ENCODE measurements around the gene NPAS3. TPM values are rescaled to one million over a fixed set of nuclear protein-coding genes. Genes with fewer than 3 reads are reported as not detected.

NPAS3 gene
- total and polyA plus RNA-seq, 2 donors (not counting 1 experiment from before 2014, with no cell fraction given), result 0.10 to 0.50 TPM

GRCh38 chr14:32940711-32941667, 2.3 kb downstream of the NPAS3 start:
- Histone ChIP-seq H3K9ac (ENCODE audit: insufficient read depth, low read length) (no peak overlapping the region), H3K9me3 (ENCODE audit: control insufficient read depth, insufficient read depth, low read depth, low read length) (no peaks in the 10 kb centered on the region), H2AFZ (ENCODE audit: low read length) (no peak overlapping the region), H3K79me2 (ENCODE audit: control insufficient read depth, insufficient read depth, low read length) (no peaks in the 10 kb centered on the region), H3K27me3 (ENCODE audit: control insufficient read depth, insufficient read depth, low read length) (peaks cover 12% of the 10 kb centered on the region), H3K4me2 (ENCODE audit: extremely low read depth, insufficient read depth, low read length) (no peak overlapping the region), H3K27ac (ENCODE audit: insufficient read depth, low read length) (no peak overlapping the region), H3K4me3 (replicated peaks in 1 of 4; ENCODE audit: control extremely low read depth in 1 of 4, insufficient read depth in 1 of 4, low read depth in 3 of 4, low read length in 4 of 4) (no peak overlapping the region), H4K20me1 (ENCODE audit: control insufficient read depth, extremely low read depth, insufficient read depth, low read length) (no peaks in the 10 kb centered on the region), H3K4me1 (ENCODE audit: control insufficient read depth, extremely low read depth, insufficient read depth, low read length) (no peaks in the 10 kb centered on the region), H3K36me3 (ENCODE audit: control insufficient read depth, insufficient read depth, low read length) (no peaks in the 10 kb centered on the region)
- TF ChIP-seq EZH2 (IDR thresholded peaks at IDR 0.05; ENCODE audit: low read length, missing control alignments), result no peak
- TF ChIP-seq, protein P1, sequence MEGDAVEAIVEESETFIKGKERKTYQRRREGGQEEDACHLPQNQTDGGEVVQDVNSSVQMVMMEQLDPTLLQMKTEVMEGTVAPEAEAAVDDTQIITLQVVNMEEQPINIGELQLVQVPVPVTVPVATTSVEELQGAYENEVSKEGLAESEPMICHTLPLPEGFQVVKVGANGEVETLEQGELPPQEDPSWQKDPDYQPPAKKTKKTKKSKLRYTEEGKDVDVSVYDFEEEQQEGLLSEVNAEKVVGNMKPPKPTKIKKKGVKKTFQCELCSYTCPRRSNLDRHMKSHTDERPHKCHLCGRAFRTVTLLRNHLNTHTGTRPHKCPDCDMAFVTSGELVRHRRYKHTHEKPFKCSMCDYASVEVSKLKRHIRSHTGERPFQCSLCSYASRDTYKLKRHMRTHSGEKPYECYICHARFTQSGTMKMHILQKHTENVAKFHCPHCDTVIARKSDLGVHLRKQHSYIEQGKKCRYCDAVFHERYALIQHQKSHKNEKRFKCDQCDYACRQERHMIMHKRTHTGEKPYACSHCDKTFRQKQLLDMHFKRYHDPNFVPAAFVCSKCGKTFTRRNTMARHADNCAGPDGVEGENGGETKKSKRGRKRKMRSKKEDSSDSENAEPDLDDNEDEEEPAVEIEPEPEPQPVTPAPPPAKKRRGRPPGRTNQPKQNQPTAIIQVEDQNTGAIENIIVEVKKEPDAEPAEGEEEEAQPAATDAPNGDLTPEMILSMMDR (conservative IDR thresholded peaks at IDR 0.05 in 1 of 2, IDR thresholded peaks at IDR 0.05 in 1 of 2; ENCODE audit: low read depth in 1 of 2, low read length in 2 of 2), result no peak
- DNase-seq (ENCODE audit: low read depth in 2 of 2), result no peak

- Histone ChIP-seq H4K20me1 (ENCODE audit: control insufficient read depth, extremely low read depth, insufficient read depth, low read length) (no peaks in the 10 kb centered on the region), H2AFZ (ENCODE audit: low read length) (no peak overlapping the region), H3K4me1 (ENCODE audit: control insufficient read depth, extremely low read depth, insufficient read depth, low read length) (no peaks in the 10 kb centered on the region), H3K4me2 (ENCODE audit: extremely low read depth, insufficient read depth, low read length) (no peak overlapping the region), H3K9ac (ENCODE audit: insufficient read depth, low read length) (no peak overlapping the region), H3K4me3 (replicated peaks in 1 of 4; ENCODE audit: control extremely low read depth in 1 of 4, insufficient read depth in 1 of 4, low read depth in 3 of 4, low read length in 4 of 4) (no peak overlapping the region), H3K36me3 (ENCODE audit: control insufficient read depth, insufficient read depth, low read length) (no peaks in the 10 kb centered on the region), H3K9me3 (ENCODE audit: control insufficient read depth, insufficient read depth, low read depth, low read length) (no peaks in the 10 kb centered on the region), H3K79me2 (ENCODE audit: control insufficient read depth, insufficient read depth, low read length) (no peaks in the 10 kb centered on the region), H3K27me3 (ENCODE audit: control insufficient read depth, insufficient read depth, low read length) (peaks cover 11% of the 10 kb centered on the region), H3K27ac (ENCODE audit: insufficient read depth, low read length) (no peak overlapping the region)
- no peak for DNase-seq (ENCODE audit: low read depth in 2 of 2)
- TF ChIP-seq, protein P1 (conservative IDR thresholded peaks at IDR 0.05 in 1 of 2, IDR thresholded peaks at IDR 0.05 in 1 of 2; ENCODE audit: low read depth in 1 of 2, low read length in 2 of 2), result no peak
- TF ChIP-seq EZH2 (IDR thresholded peaks at IDR 0.05; ENCODE audit: low read length, missing control alignments), result no peak
These were observed 3.0 kb downstream of the NPAS3 start for GRCh38 chr14:32941668-32942065.

DNA sequence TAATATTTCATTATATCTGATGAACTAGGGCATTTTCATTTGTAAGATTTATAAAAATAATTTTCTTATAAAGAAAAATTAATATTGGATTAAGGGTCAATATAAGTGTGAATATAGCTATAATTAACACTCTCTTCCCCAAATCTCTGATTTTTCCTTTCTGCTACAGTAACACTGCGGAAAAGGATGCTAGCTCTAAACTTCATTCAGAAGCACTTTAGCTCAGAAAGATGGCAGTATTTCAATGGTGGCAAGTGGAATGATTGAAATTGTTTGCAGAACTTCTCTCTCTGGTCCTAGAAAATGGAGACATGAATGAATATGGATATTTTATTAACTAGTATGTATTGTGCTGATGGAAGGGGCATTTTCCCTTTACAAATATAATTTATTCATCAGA, 8.4 kb downstream of the NPAS3 start:
- Histone ChIP-seq H3K4me2 (ENCODE audit: extremely low read depth, insufficient read depth, low read length) (no peak overlapping the region), H3K9me3 (ENCODE audit: control insufficient read depth, insufficient read depth, low read depth, low read length) (no peaks in the 10 kb centered on the region), H2AFZ (ENCODE audit: low read length) (no peak overlapping the region), H4K20me1 (ENCODE audit: control insufficient read depth, extremely low read depth, insufficient read depth, low read length) (no peaks in the 10 kb centered on the region), H3K4me3 (replicated peaks in 1 of 4; ENCODE audit: control extremely low read depth in 1 of 4, insufficient read depth in 1 of 4, low read depth in 3 of 4, low read length in 4 of 4) (no peak overlapping the region), H3K27ac (ENCODE audit: insufficient read depth, low read length) (no peak overlapping the region), H3K27me3 (ENCODE audit: control insufficient read depth, insufficient read depth, low read length) (no peaks in the 10 kb centered on the region), H3K4me1 (ENCODE audit: control insufficient read depth, extremely low read depth, insufficient read depth, low read length) (no peaks in the 10 kb centered on the region), H3K79me2 (ENCODE audit: control insufficient read depth, insufficient read depth, low read length) (no peaks in the 10 kb centered on the region), H3K9ac (ENCODE audit: insufficient read depth, low read length) (no peak overlapping the region), H3K36me3 (ENCODE audit: control insufficient read depth, insufficient read depth, low read length) (no peaks in the 10 kb centered on the region)
- no peak for DNase-seq (ENCODE audit: low read depth in 2 of 2)
- TF ChIP-seq EZH2 (IDR thresholded peaks at IDR 0.05; ENCODE audit: low read length, missing control alignments), result no peak
- TF ChIP-seq, protein P1 (conservative IDR thresholded peaks at IDR 0.05 in 1 of 2, IDR thresholded peaks at IDR 0.05 in 1 of 2; ENCODE audit: low read depth in 1 of 2, low read length in 2 of 2), result no peak
